ENCODE measurements around the gene KRT78.

DNA sequence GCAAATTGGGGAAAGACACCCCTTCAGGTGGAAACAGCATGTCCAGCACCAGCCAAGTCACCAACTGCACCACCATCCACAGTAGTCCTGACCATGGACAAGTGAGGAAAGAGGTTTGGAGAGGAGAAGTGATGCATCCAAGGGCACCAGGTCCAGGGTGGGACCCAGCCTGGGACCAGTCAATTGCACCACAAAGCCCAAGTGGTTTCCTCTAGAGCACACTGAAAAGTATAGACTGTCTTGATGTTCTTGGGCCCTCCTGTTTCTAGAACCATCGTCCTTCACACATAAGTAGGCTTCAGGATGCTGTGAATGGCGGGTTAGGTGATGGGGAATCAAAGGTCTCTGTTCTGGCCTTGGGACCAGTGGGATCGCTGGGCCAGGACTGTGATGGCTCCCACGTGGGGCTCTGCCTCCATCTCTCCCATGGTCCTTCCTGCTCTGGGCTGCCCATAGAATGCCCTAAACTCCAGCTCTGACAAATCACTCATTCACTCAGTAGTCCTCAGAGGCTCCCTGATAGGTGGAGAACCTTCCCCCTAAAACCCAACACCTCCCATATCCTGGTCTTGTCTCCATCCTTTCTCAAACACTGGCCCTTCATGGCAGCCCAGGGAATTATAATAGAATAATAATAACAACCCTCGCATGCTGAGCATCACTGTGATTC is 23.9 kb downstream of the KRT78 start:
- TF ChIP-seq YY1 (IDR thresholded peaks at IDR 0.05; ENCODE audit: insufficient read depth, insufficient replicate concordance, low read depth, low read length): no peak
- TF ChIP-seq, protein P1, sequence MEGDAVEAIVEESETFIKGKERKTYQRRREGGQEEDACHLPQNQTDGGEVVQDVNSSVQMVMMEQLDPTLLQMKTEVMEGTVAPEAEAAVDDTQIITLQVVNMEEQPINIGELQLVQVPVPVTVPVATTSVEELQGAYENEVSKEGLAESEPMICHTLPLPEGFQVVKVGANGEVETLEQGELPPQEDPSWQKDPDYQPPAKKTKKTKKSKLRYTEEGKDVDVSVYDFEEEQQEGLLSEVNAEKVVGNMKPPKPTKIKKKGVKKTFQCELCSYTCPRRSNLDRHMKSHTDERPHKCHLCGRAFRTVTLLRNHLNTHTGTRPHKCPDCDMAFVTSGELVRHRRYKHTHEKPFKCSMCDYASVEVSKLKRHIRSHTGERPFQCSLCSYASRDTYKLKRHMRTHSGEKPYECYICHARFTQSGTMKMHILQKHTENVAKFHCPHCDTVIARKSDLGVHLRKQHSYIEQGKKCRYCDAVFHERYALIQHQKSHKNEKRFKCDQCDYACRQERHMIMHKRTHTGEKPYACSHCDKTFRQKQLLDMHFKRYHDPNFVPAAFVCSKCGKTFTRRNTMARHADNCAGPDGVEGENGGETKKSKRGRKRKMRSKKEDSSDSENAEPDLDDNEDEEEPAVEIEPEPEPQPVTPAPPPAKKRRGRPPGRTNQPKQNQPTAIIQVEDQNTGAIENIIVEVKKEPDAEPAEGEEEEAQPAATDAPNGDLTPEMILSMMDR (CRISPR knock-in tag; IDR thresholded peaks at IDR 0.05): no peak
- no peak for TF ChIP-seq CBX2 (IDR thresholded peaks at IDR 0.05; ENCODE audit: low read depth, low read length)
- TF ChIP-seq CBX2 (CRISPR knock-in tag; IDR thresholded peaks at IDR 0.05; ENCODE audit: low read depth): no peak
- TF ChIP-seq ELF1 (CRISPR knock-in tag; IDR thresholded peaks at IDR 0.05): no peak
- no peak for TF ChIP-seq DPF2 (CRISPR knock-in tag; IDR thresholded peaks at IDR 0.05; ENCODE audit: borderline replicate concordance, low read depth)
